ENCODE measurements around the gene SNAPC2.

SNAPC2 gene

GRCh38 chr19:7919610-7920518 lies at the start of gene SNAPC2:
Gene SNAPC2, plus strand, starts transcription at chr19:7920338. Its CDS starts 29 bp downstream, at chr19:7920367.
- DNase-seq, result peak; percentile 69 to 97 (median 90)

GRCh38 chr19:7870571-7871436 lies 49.3 kb upstream of the SNAPC2 start:
- DNase-seq, result peak in 21 of 51 donors; percentile 16 to 64 (median 39)

GRCh38 chr19:7871437-7872305 lies 48.5 kb upstream of the SNAPC2 start:
- DNase-seq, result peak in 38 of 51 donors; percentile 9 to 77 (median 44)

GRCh38 chr19:7872306-7873204 lies 47.6 kb upstream of the SNAPC2 start:
- no peak for DNase-seq

GRCh38 chr19:7873304-7874075 lies 46.6 kb upstream of the SNAPC2 start:
- peak in 2 of 51 donors; percentile 21 to 28 for DNase-seq

GRCh38 chr19:7874076-7874896 lies 45.9 kb upstream of the SNAPC2 start, which contains the start of gene PRR36:
Gene PRR36, minus strand, starts transcription at chr19:7874390. Its CDS starts 701 bp downstream, at chr19:7873689.
- peak in 37 of 51 donors; percentile 7 to 75 (median 47) for DNase-seq

- DNase-seq, result no peak
Observed at GRCh38 chr19:7874897-7875273, 45.3 kb upstream of the SNAPC2 start.

- no peak for DNase-seq
Observed at GRCh38 chr19:7877249-7877836, 42.8 kb upstream of the SNAPC2 start.

GRCh38 chr19:7879111-7879807 lies 40.9 kb upstream of the SNAPC2 start:
- no peak for DNase-seq

GRCh38 chr19:7879836-7880235 lies 40.3 kb upstream of the SNAPC2 start:
- no peak for DNase-seq

GRCh38 chr19:7881910-7882309 lies 38.2 kb upstream of the SNAPC2 start:
- no peak for DNase-seq

GRCh38 chr19:7883105-7883504 lies 37.0 kb upstream of the SNAPC2 start:
- no peak for DNase-seq

- no peak for DNase-seq
Observed at GRCh38 chr19:7883796-7884570, 36.2 kb upstream of the SNAPC2 start.

- DNase-seq, result no peak
Observed at GRCh38 chr19:7885818-7886217, 34.3 kb upstream of the SNAPC2 start.

GRCh38 chr19:7887408-7888144 lies 32.6 kb upstream of the SNAPC2 start:
- no peak for DNase-seq

Data from hypothalamus (tissue), 51 donors.